Measurements from ENCODE around the gene COX19.
"Not testable (repeated sequence)": the region's sequence is repeated elsewhere in the genome, so short reads cannot be mapped to it uniquely, and the experiment has no call there.

The COX19 gene

GRCh38 chr7:1009747-1010146, 34.4 kb upstream of the COX19 start:
- DNase-seq, result no peak

- DNase-seq, result no peak
These were observed 33.5 kb upstream of the COX19 start for GRCh38 chr7:1008733-1009363.

GRCh38 chr7:1007901-1008300, 32.6 kb upstream of the COX19 start:
- no peak for DNase-seq

GRCh38 chr7:1005303-1005702, 30.0 kb upstream of the COX19 start:
- no peak for DNase-seq

- no peak for DNase-seq
These were observed 28.9 kb upstream of the COX19 start for GRCh38 chr7:1004018-1004852.

GRCh38 chr7:1002445-1002844, 27.1 kb upstream of the COX19 start:
- DNase-seq, result not testable (repeated sequence)

GRCh38 chr7:1002026-1002425, 26.7 kb upstream of the COX19 start:
- DNase-seq, result not testable (repeated sequence)

GRCh38 chr7:1001069-1001770, 25.9 kb upstream of the COX19 start:
- DNase-seq, result not testable (repeated sequence)

GRCh38 chr7:999941-1000935, 24.9 kb upstream of the COX19 start:
- DNase-seq, result no peak

- DNase-seq, result no peak
These were observed 24.0 kb upstream of the COX19 start for GRCh38 chr7:999149-999879.

- no peak for DNase-seq
These were observed 22.4 kb upstream of the COX19 start for GRCh38 chr7:997404-998395.

GRCh38 chr7:996079-996872, 20.9 kb upstream of the COX19 start:
- no peak for DNase-seq

GRCh38 chr7:995571-995970, 20.2 kb upstream of the COX19 start:
- DNase-seq, result no peak

- no peak for DNase-seq
These were observed 19.4 kb upstream of the COX19 start for GRCh38 chr7:994592-995308.

GRCh38 chr7:992709-993607, 17.6 kb upstream of the COX19 start:
- peak; percentile 94 for DNase-seq

- DNase-seq, result no peak
These were observed 16.6 kb upstream of the COX19 start for GRCh38 chr7:991729-992656.
